Right atrium auricular region (tissue), 2 donors: ENCODE results near the gene MAML2. TPM values are rescaled to one million over a fixed set of nuclear protein-coding genes. Genes with fewer than 3 reads are reported as not detected.
"Not testable (repeated sequence)": the region's sequence is repeated elsewhere in the genome, so short reads cannot be mapped to it uniquely, and the experiment has no call there.

ENCODE experiments used
- DNase-seq: peaks from one replicate; pipeline ENCODE4 v3.0.0-alpha.2; 2019; ENCODE audit warnings: low spot score
- H3K27ac ChIP-seq, 2 donors: fragments of 200-600 bp; sonication (generic); 1 replicate in 1 of 2; 2 replicates in 1 of 2; pipeline ENCODE4 v1.5.1; 2016 to 2019
- H3K27me3 ChIP-seq, 2 donors: fragments of 200-600 bp; sonication (generic); one replicate each; pipeline versions ENCODE4 v1.5.1 to v1.6.0; 2017 to 2019
- H3K36me3 ChIP-seq: fragments of 200-600 bp; sonication (generic); one replicate; pipeline ENCODE4 v1.5.1; 2016
- H3K4me1 ChIP-seq, 2 donors: fragments of 200-600 bp; sonication (generic); one replicate each; pipeline versions ENCODE4 v1.5.1 to v1.6.0; 2017 to 2019
- H3K4me3 ChIP-seq, 2 donors: fragments of 200-600 bp; sonication (generic); 1 replicate in 1 of 2; 2 replicates in 1 of 2; pipeline ENCODE4 v1.5.1; 2017 to 2019; ENCODE audit warnings: mild to moderate bottlenecking in 1 of 2, moderate library complexity in 1 of 2
- H3K9me3 ChIP-seq, 2 donors: fragments of 200-600 bp; sonication (generic); one replicate each; pipeline ENCODE4 v1.5.1; 2019
- CTCF ChIP-seq, 2 donors: fragments of 200-600 bp; sonication (generic); IDR thresholded peaks; one replicate each; pipeline ENCODE4 v1.5.1; 2019; ENCODE audit warnings: antibody characterized with exemption in 2 of 2
- total RNA-seq, 2 donors: library from RNA; depleted of rRNA; stranded (reverse); fragments of >200 nt; gene quantifications; one replicate each; pipeline ENCODE4 v1.1.0, GENCODE V29; 2016

The MAML2 gene
- total RNA-seq, 2 donors from 2014 or later: 7.6 to 16.6 TPM

DNA sequence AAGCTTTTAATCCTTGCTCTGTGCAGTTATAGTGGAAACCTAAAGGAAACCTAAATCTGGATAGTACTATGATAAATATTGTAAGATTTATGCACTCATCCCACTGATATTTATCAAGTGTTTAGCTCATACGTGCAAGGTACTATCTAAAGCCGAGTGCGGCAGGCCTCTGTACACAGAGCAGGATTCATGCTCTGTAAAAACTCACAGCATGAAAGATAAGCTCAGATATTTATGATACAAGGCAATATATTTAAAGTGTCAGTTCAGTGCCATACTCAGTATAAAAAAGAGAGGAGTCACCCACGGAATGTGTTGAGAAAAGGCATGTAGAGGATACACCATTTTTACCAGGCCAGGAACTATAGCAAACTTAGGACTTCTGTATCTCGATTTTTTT lies 66.2 kb downstream of the MAML2 start:
- Histone ChIP-seq H3K27ac (no peak overlapping the region), H3K27me3 (no peaks in the 10 kb centered on the region), H3K4me3 (no peak overlapping the region), H3K4me1 (peaks cover 0 to 32% of the 10 kb centered on the region in 2 donors), H3K36me3 (no peaks in the 10 kb centered on the region), H3K9me3 (no peaks in the 10 kb centered on the region)
- DNase-seq: no peak
- TF ChIP-seq CTCF (IDR thresholded peaks at IDR 0.05): no peak

DNA sequence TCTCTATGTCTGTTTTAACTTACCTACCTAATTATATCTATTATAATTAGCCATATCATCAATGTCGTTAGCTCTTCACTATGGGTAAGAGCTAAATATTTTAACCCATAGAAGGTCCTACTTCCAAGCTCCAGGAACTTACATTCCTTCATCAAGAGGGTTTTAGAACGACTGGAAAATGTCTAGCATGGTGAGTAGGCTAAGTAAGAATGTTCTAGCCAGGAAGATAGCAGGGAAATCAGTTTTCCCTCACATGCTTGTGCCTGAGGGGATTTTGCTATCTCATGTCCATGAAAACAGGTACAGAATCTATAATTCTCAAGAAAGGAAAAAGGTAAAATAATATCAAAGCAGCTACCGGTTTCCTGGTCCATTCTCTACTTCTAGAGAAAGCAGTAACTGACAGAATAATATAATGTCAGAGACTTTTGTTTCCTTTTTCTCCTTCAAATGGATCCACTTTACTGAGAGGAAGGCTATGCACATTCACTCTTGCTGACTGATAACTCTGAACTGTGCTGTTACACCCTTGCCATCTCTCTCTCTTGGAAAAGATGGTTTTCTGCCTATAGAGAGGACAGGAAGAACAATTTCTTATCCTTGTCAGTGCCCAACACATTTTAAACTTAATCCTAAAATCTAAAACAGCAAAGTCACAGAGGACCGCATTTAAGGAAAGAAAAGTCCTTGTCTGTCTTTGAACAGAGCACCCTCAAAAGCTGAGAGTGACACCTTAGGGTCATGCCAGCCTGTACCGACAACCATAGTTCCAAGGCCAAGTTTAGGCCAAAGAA lies 67.0 kb downstream of the MAML2 start:
- Histone ChIP-seq H3K27me3 (no peaks in the 10 kb centered on the region), H3K4me1 (peaks cover 0 to 32% of the 10 kb centered on the region in 2 donors), H3K36me3 (no peaks in the 10 kb centered on the region), H3K9me3 (no peaks in the 10 kb centered on the region), H3K4me3 (no peak overlapping the region), H3K27ac (no peak overlapping the region)
- no peak for TF ChIP-seq CTCF (IDR thresholded peaks at IDR 0.05)
- DNase-seq: no peak

GRCh38 chr11:96273507-96273906 lies 69.5 kb downstream of the MAML2 start:
- no peaks in the 10 kb centered on the region for H3K27me3 ChIP-seq
- no peak overlapping the region for H3K4me3 ChIP-seq
- no peaks in the 10 kb centered on the region for H3K9me3 ChIP-seq
- peaks cover 0 to 14% of the 10 kb centered on the region in 2 donors for H3K4me1 ChIP-seq
- H3K36me3 ChIP-seq: no peaks in the 10 kb centered on the region
- no peak overlapping the region for H3K27ac ChIP-seq
- no peak for DNase-seq
- no peak for TF ChIP-seq CTCF (IDR thresholded peaks at IDR 0.05)

GRCh38 chr11:96272529-96273222 lies 70.3 kb downstream of the MAML2 start:
- no peak overlapping the region for H3K4me3 ChIP-seq
- H3K27me3 ChIP-seq: no peaks in the 10 kb centered on the region
- no peak for TF ChIP-seq CTCF (IDR thresholded peaks at IDR 0.05)
- no peak for DNase-seq
- H3K4me1 ChIP-seq: peaks cover 0 to 12% of the 10 kb centered on the region in 2 donors
- H3K27ac ChIP-seq: no peak overlapping the region
- H3K36me3 ChIP-seq: no peaks in the 10 kb centered on the region
- H3K9me3 ChIP-seq: no peaks in the 10 kb centered on the region

- H3K36me3 ChIP-seq: no peaks in the 10 kb centered on the region
- H3K4me3 ChIP-seq: no peak overlapping the region
- DNase-seq: no peak
- no peaks in the 10 kb centered on the region for H3K9me3 ChIP-seq
- H3K27ac ChIP-seq: no peak overlapping the region
- TF ChIP-seq CTCF (IDR thresholded peaks at IDR 0.05): no peak
- no peaks in the 10 kb centered on the region for H3K27me3 ChIP-seq
- peaks cover 0 to 21% of the 10 kb centered on the region in 2 donors for H3K4me1 ChIP-seq
Measured at GRCh38 chr11:96271777-96272176, 71.2 kb downstream of the MAML2 start.

DNA sequence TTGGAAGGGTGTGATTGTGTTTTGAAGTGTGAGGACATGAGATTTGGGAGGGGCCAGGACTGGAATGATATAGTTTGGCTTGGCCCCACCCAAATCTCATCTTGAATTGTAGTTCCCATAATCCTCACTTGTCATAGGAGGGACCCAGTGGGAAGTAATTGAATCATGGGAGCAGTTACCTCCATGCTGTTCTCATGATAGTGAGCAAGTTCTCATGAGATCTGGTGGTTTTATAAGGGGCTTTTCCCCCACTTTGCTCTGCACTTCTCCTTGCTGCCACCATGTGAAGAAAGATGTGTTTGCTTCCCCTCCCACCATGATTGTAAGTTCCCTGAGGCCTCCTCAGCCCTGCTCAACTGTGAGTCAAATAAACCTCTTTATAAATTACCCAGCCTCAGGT lies 71.6 kb downstream of the MAML2 start:
- H3K9me3 ChIP-seq, DNase-seq, H3K36me3 ChIP-seq, H3K4me3 ChIP-seq, H3K27me3 ChIP-seq, H3K27ac ChIP-seq: not testable (repeated sequence)
- H3K4me1 ChIP-seq: peaks cover 0 to 22% of the 10 kb centered on the region in 2 donors

DNA sequence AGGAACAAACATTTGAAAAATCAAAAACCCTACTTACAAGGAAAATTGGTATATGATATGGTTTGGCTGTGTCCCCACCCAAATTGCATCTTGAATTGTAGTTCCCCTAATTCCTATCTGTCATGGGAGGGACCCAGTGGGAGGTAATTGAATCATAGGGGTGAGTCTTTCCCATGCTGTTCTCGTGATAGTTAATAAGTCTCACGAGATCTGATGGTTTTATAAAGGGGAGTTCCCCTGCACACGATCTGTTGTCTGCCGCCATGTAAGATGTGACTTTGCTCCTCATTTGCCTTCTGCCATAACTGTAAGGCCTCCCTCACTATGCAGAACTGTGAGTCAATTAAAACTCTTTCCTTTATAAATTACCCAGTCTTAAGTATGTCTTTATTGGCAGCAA lies 74.5 kb downstream of the MAML2 start:
- H3K4me1 ChIP-seq: peaks cover 0 to 40% of the 10 kb centered on the region in 2 donors
- not testable (repeated sequence) for H3K27ac ChIP-seq, H3K9me3 ChIP-seq, DNase-seq, H3K36me3 ChIP-seq, H3K27me3 ChIP-seq, H3K4me3 ChIP-seq
